Trophoblast cell (in vitro differentiated cells and primary cell): Measurements from ENCODE around the gene LAMC2.

Experiments
- DNase-seq, 2 donors: peaks; one replicate each; pipeline ENCODE4 v3.0.0-alpha.2; 2016
- H2AFZ ChIP-seq: 2 replicates; pipeline ENCODE4 v1.6.1; 2013; ENCODE audit warnings: low read length, moderate library complexity, mild to moderate bottlenecking; ENCODE audit not compliant: insufficient read depth, poor library complexity
- H2AK5ac ChIP-seq: 2 replicates; pipeline ENCODE4 v1.6.1; 2013; ENCODE audit warnings: mild to moderate bottlenecking, low read length
- H2BK120ac ChIP-seq: 2 replicates; pipeline ENCODE4 v1.6.1; 2013; ENCODE audit warnings: low read length, mild to moderate bottlenecking, moderate library complexity; ENCODE audit not compliant: insufficient read depth, poor library complexity
- H2BK12ac ChIP-seq: 2 replicates; pipeline ENCODE4 v1.6.1; 2013; ENCODE audit warnings: mild to moderate bottlenecking, low read length, moderate library complexity
- H2BK5ac ChIP-seq: 2 replicates; pipeline ENCODE4 v1.6.1; 2013; ENCODE audit warnings: low read length, low read depth, moderate library complexity, mild to moderate bottlenecking; ENCODE audit not compliant: poor library complexity
- H3K14ac ChIP-seq: 2 replicates; pipeline ENCODE4 v1.6.1; 2013; ENCODE audit warnings: mild to moderate bottlenecking, low read length
- H3K18ac ChIP-seq: 2 replicates; pipeline ENCODE4 v1.6.1; 2013; ENCODE audit warnings: mild to moderate bottlenecking, low read length
- H3K23ac ChIP-seq: 2 replicates; pipeline ENCODE4 v1.6.1; 2013; ENCODE audit warnings: low read length
- H3K27ac ChIP-seq: 2 replicates; pipeline ENCODE4 v1.5.1; 2013; ENCODE audit warnings: low read depth, mild to moderate bottlenecking, inconsistent platforms, low read length, moderate library complexity
- H3K27me3 ChIP-seq: 2 replicates; pipeline ENCODE4 v1.6.1; 2013; ENCODE audit warnings: inconsistent platforms, mild to moderate bottlenecking, low read length, moderate library complexity; ENCODE audit not compliant: insufficient read depth
- H3K36me3 ChIP-seq, 2 experiments: 1 replicate in 1 of 2; 2 replicates in 1 of 2; pipeline ENCODE4 v1.6.1; 2013; ENCODE audit warnings: low read length in 2 of 2, mild to moderate bottlenecking in 2 of 2, moderate library complexity in 1 of 2; ENCODE audit not compliant: insufficient read depth in 2 of 2, control insufficient read depth in 1 of 2
- H3K4ac ChIP-seq: 2 replicates; pipeline ENCODE4 v1.6.1; 2013; ENCODE audit warnings: low read depth, mild to moderate bottlenecking, low read length, moderate library complexity
- H3K4me1 ChIP-seq, 2 experiments: 1 replicate in 1 of 2; 2 replicates in 1 of 2; pipeline ENCODE4 v1.6.1; 2013; ENCODE audit warnings: low read length in 2 of 2, mild to moderate bottlenecking in 2 of 2, moderate library complexity in 1 of 2; ENCODE audit not compliant: insufficient read depth in 2 of 2, control insufficient read depth in 1 of 2
- H3K4me2 ChIP-seq: 2 replicates; pipeline ENCODE4 v1.6.1; 2013; ENCODE audit warnings: inconsistent platforms, mild to moderate bottlenecking, low read length, moderate library complexity
- H3K4me3 ChIP-seq: 2 replicates; pipeline ENCODE4 v1.5.1; 2013; ENCODE audit warnings: mild to moderate bottlenecking, low read depth, low read length, inconsistent platforms
- H3K79me1 ChIP-seq: one replicate; pipeline ENCODE4 v1.6.1; 2013; ENCODE audit warnings: low read length
- H3K79me2 ChIP-seq: 2 replicates; pipeline ENCODE4 v1.6.1; 2013; ENCODE audit warnings: low read length, mild to moderate bottlenecking; ENCODE audit not compliant: control insufficient read depth, insufficient read depth, poor library complexity
- H3K9ac ChIP-seq: 2 replicates; pipeline ENCODE4 v1.6.1; 2013; ENCODE audit warnings: mild to moderate bottlenecking, low read length
- H3K9me3 ChIP-seq: 2 replicates; pipeline ENCODE4 v1.6.1; 2013; ENCODE audit warnings: low read depth, mild to moderate bottlenecking, control low read depth, inconsistent platforms, low read length; ENCODE audit not compliant: insufficient read depth
- H4K12ac ChIP-seq: 2 replicates; pipeline ENCODE4 v1.6.1; 2013; ENCODE audit warnings: low read depth, mild to moderate bottlenecking, low read length, moderate library complexity
- H4K8ac ChIP-seq: 2 replicates; pipeline ENCODE4 v1.6.1; 2013; ENCODE audit warnings: low read depth, mild to moderate bottlenecking, low read length, moderate library complexity
- H4K91ac ChIP-seq: one replicate; pipeline ENCODE4 v1.6.1; 2013; ENCODE audit warnings: low read depth, mild to moderate bottlenecking, low read length, moderate library complexity
- WGBS: extraction: QIAGEN DNeasy Blood & Tissue Kit; methylation state at CpG from one replicate; pipeline ENCODE4 v1.1.7; 2013; ENCODE audit warnings: missing lambda C conversion rate; ENCODE audit not compliant: insufficient read length, insufficient coverage; ENCODE audit errors: extremely low coverage; 5-methylcytosine and 5-hydroxymethylcytosine counted together

The LAMC2 gene

DNA sequence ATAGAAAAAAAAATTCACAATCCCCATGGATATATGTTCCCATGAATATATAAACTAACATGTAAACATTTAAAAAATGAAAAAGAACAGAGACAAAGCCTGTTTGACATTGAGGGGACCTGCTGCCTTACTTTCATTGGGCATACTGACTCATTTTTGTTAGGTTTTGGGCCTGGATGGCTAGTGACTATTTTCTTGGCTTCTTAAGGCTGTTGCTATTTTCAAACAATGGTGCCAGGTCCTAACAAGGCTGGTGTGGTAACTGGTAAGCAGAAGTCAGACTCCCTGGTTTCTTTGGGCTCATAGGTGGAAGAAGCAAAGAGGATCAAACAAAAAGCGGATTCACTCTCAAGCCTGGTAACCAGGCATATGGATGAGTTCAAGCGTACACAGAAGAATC is 51.0 kb downstream of the LAMC2 start:
- H4K8ac ChIP-seq, result no peak overlapping the region
- H2BK120ac ChIP-seq, result no peak overlapping the region
- H3K4me2 ChIP-seq, result no peak overlapping the region
- H3K27ac ChIP-seq, result no peak overlapping the region
- no peaks in the 10 kb centered on the region for H3K9me3 ChIP-seq
- no peak overlapping the region for H3K23ac ChIP-seq
- H3K36me3 ChIP-seq, result peaks cover 2% of the 10 kb centered on the region in 2 experiments
- no peak overlapping the region for H3K14ac ChIP-seq
- peak overlapping the region; percentile 46 for H2BK12ac ChIP-seq
- H2AK5ac ChIP-seq, result peak overlapping the region; percentile 90
- H3K9ac ChIP-seq, result no peak overlapping the region
- no peak overlapping the region for H3K18ac ChIP-seq
- no peak overlapping the region for H2AFZ ChIP-seq
- no peak overlapping the region for H2BK5ac ChIP-seq
- H3K27me3 ChIP-seq, result no peaks in the 10 kb centered on the region
- peaks cover 23% of the 10 kb centered on the region for H3K79me1 ChIP-seq
- no peak overlapping the region for H3K4me3 ChIP-seq
- H3K4me1 ChIP-seq, result peaks cover 12 to 17% of the 10 kb centered on the region in 2 experiments
- no peak overlapping the region for H3K4ac ChIP-seq
- no peak overlapping the region for H4K12ac ChIP-seq
- no peak for DNase-seq
- peak overlapping the region; percentile 74 for H4K91ac ChIP-seq
- no CpG with 5 or more reads among the region's 2 CpGs for WGBS
- H3K79me2 ChIP-seq, result peaks cover 3% of the 10 kb centered on the region

DNA sequence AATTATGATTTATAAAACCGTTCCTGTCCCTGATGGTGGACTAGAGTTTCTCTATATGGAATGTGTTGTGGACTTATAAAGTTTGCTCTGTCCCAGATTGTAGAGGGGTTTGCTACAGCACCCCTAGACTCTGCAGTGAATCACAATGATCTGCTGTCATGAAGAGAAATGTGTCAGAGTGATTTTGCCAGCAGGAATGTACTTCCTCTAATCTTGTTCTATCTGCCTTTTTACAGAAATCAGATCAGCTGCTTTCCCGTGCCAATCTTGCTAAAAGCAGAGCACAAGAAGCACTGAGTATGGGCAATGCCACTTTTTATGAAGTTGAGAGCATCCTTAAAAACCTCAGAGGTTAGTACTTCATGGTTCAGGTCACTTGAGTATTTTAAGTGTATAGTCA is 52.0 kb downstream of the LAMC2 start:
- Histone ChIP-seq H3K27ac (no peak overlapping the region), H3K4me3 (no peak overlapping the region), H4K91ac (no peak overlapping the region), H3K4ac (no peak overlapping the region), H3K9ac (no peak overlapping the region), H3K9me3 (no peaks in the 10 kb centered on the region), H3K36me3 (peaks cover 2% of the 10 kb centered on the region in 2 experiments), H2BK12ac (no peak overlapping the region), H4K8ac (no peak overlapping the region), H3K23ac (no peak overlapping the region), H3K27me3 (no peaks in the 10 kb centered on the region), H3K79me1 (peaks cover 20% of the 10 kb centered on the region), H3K4me1 (peaks cover 12 to 18% of the 10 kb centered on the region in 2 experiments), H4K12ac (no peak overlapping the region), H3K14ac (no peak overlapping the region), H2BK5ac (no peak overlapping the region), H2AFZ (no peak overlapping the region), H2BK120ac (no peak overlapping the region), H3K79me2 (peaks cover 3% of the 10 kb centered on the region), H2AK5ac (no peak overlapping the region), H3K4me2 (no peak overlapping the region), H3K18ac (no peak overlapping the region)
- peak in 1 of 2 donors; percentile 36 for DNase-seq
- no CpG with 5 or more reads among the region's 2 CpGs for WGBS

DNA sequence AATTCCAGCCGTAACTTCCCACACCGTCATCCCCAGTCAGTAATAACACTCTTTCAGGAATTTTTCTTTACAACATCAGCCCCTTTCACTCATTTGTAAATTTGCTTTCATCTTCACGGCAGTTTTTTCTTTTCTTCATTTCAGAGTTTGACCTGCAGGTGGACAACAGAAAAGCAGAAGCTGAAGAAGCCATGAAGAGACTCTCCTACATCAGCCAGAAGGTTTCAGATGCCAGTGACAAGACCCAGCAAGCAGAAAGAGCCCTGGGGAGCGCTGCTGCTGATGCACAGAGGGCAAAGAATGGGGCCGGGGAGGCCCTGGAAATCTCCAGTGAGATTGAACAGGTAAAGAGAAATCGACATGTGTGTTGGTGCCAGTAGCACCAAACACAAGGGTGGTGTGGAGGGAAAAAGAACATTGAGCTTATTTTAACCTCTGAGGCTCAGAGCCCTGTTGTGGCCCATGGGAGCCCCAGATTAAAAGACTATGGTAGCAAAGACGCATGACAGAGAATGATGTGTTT is 53.2 kb downstream of the LAMC2 start:
- H3K4me3 ChIP-seq, result no peak overlapping the region
- H2BK12ac ChIP-seq, result peak overlapping the region; percentile 35
- no peak overlapping the region for H3K9ac ChIP-seq
- H2BK120ac ChIP-seq, result no peak overlapping the region
- no peak overlapping the region for H4K91ac ChIP-seq
- H2AK5ac ChIP-seq, result no peak overlapping the region
- H4K8ac ChIP-seq, result no peak overlapping the region
- no peak overlapping the region for H3K23ac ChIP-seq
- peaks cover 3% of the 10 kb centered on the region for H3K79me2 ChIP-seq
- H4K12ac ChIP-seq, result no peak overlapping the region
- DNase-seq, result peak; percentile 35 to 69
- no peak overlapping the region for H3K4ac ChIP-seq
- no peak overlapping the region for H3K27ac ChIP-seq
- no peak overlapping the region for H3K14ac ChIP-seq
- peaks cover 15% of the 10 kb centered on the region for H3K79me1 ChIP-seq
- H3K27me3 ChIP-seq, result no peaks in the 10 kb centered on the region
- no peaks in the 10 kb centered on the region for H3K9me3 ChIP-seq
- no peak overlapping the region for H3K4me2 ChIP-seq
- no peak overlapping the region for H2BK5ac ChIP-seq
- no peak overlapping the region for H3K18ac ChIP-seq
- H2AFZ ChIP-seq, result no peak overlapping the region
- H3K4me1 ChIP-seq, result peaks cover 8 to 16% of the 10 kb centered on the region in 2 experiments
- no CpG with 5 or more reads among the region's 7 CpGs for WGBS
- H3K36me3 ChIP-seq, result peaks cover 2 to 5% of the 10 kb centered on the region in 2 experiments

DNA sequence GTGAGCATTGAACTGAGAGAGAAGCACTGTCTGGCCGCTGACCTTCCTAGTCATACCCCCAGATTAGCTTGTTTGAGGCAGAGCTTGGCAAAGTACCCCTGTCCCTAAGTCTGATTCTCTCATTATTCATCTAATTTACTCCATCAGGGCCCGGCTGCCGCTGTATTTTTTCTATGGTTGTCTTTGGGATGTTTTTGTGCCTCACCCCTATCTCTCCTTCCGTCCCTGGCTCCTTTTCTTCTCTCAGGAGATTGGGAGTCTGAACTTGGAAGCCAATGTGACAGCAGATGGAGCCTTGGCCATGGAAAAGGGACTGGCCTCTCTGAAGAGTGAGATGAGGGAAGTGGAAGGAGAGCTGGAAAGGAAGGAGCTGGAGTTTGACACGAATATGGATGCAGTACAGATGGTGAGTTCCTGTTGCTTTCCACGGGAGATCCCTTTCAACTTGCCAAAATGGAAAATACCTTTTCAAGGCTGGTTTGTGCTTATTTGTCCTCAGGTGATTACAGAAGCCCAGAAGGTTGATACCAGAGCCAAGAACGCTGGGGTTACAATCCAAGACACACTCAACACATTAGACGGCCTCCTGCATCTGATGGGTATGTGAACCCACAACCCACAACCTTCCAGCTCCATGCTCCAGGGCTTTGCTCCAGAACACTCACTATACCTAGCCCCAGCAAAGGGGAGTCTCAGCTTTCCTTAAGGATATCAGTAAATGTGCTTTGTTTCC is 53.9 kb downstream of the LAMC2 start:
- no CpG with 5 or more reads among the region's 8 CpGs for WGBS
- peak overlapping the region; percentile 59 for H2BK12ac ChIP-seq

More for the DNA sequence above, 53.9 kb downstream of the LAMC2 start:
- Histone ChIP-seq H2AFZ (no peak overlapping the region), H2BK120ac (peak overlapping the region; percentile 9), H3K4me1 (peaks cover 6 to 16% of the 10 kb centered on the region in 2 experiments), H3K14ac (no peak overlapping the region), H3K36me3 (peaks cover 2 to 7% of the 10 kb centered on the region in 2 experiments), H2AK5ac (no peak overlapping the region), H3K23ac (no peak overlapping the region), H3K27me3 (no peaks in the 10 kb centered on the region), H3K9ac (no peak overlapping the region), H3K4ac (no peak overlapping the region), H3K4me2 (no peak overlapping the region), H3K18ac (no peak overlapping the region), H3K27ac (no peak overlapping the region), H4K12ac (no peak overlapping the region), H2BK5ac (no peak overlapping the region), H3K4me3 (no peak overlapping the region), H3K9me3 (no peaks in the 10 kb centered on the region), H4K91ac (no peak overlapping the region), H3K79me2 (peaks cover 3% of the 10 kb centered on the region), H3K79me1 (peaks cover 13% of the 10 kb centered on the region), H4K8ac (no peak overlapping the region)
- DNase-seq, result no peak
